WERI-Rb-1 (cell line): ENCODE data around the gene RALY.

Experiments
- DNase-seq: peaks from one replicate; pipeline ENCODE4 v3.0.0-alpha.2; 2020
- H3K27ac ChIP-seq: fragments of 250-450 bp; sonication (Bioruptor Pico); 2 replicates; pipeline ENCODE4 v1.5.1; 2020; ENCODE audit warnings: mild to moderate bottlenecking, moderate library complexity
- H3K27me3 ChIP-seq: fragments of 250-450 bp; sonication (Bioruptor Pico); 2 replicates; pipeline ENCODE4 v1.5.1; 2021; ENCODE audit warnings: mild to moderate bottlenecking, low read depth, moderate library complexity; ENCODE audit not compliant: insufficient read depth, severe bottlenecking
- H3K36me3 ChIP-seq: fragments of 250-450 bp; sonication (Bioruptor Pico); 2 replicates; pipeline ENCODE4 v1.5.1; 2020; ENCODE audit warnings: mild to moderate bottlenecking, moderate library complexity
- H3K4me3 ChIP-seq: 2 replicates; pipeline ENCODE4 v1.5.1; 2011; ENCODE audit warnings: low read depth, mild to moderate bottlenecking, control low read depth, low read length
- H3K9me3 ChIP-seq: fragments of 250-450 bp; sonication (Bioruptor Pico); 2 replicates; pipeline ENCODE4 v1.5.1; 2021; ENCODE audit warnings: mild to moderate bottlenecking, moderate library complexity; ENCODE audit not compliant: severe bottlenecking
- TF ChIP-seq, protein P1 (sequence below): IDR thresholded peaks from 2 replicates; pipeline ENCODE4 v1.5.1; 2011; ENCODE audit warnings: low read depth, mild to moderate bottlenecking, control low read depth, inconsistent platforms, low read length

RALY gene

GRCh38 chr20:33995053-33995831 is 1.5 kb downstream of the RALY start:
- Histone ChIP-seq H3K36me3 (peaks cover 23% of the 10 kb centered on the region), H3K27me3 (no peaks in the 10 kb centered on the region), H3K4me3 (peak overlapping the region; percentile 99), H3K27ac (peak overlapping the region; percentile 98), H3K9me3 (no peaks in the 10 kb centered on the region)
- no peak for DNase-seq
- TF ChIP-seq, protein P1, sequence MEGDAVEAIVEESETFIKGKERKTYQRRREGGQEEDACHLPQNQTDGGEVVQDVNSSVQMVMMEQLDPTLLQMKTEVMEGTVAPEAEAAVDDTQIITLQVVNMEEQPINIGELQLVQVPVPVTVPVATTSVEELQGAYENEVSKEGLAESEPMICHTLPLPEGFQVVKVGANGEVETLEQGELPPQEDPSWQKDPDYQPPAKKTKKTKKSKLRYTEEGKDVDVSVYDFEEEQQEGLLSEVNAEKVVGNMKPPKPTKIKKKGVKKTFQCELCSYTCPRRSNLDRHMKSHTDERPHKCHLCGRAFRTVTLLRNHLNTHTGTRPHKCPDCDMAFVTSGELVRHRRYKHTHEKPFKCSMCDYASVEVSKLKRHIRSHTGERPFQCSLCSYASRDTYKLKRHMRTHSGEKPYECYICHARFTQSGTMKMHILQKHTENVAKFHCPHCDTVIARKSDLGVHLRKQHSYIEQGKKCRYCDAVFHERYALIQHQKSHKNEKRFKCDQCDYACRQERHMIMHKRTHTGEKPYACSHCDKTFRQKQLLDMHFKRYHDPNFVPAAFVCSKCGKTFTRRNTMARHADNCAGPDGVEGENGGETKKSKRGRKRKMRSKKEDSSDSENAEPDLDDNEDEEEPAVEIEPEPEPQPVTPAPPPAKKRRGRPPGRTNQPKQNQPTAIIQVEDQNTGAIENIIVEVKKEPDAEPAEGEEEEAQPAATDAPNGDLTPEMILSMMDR, result no peak

DNA sequence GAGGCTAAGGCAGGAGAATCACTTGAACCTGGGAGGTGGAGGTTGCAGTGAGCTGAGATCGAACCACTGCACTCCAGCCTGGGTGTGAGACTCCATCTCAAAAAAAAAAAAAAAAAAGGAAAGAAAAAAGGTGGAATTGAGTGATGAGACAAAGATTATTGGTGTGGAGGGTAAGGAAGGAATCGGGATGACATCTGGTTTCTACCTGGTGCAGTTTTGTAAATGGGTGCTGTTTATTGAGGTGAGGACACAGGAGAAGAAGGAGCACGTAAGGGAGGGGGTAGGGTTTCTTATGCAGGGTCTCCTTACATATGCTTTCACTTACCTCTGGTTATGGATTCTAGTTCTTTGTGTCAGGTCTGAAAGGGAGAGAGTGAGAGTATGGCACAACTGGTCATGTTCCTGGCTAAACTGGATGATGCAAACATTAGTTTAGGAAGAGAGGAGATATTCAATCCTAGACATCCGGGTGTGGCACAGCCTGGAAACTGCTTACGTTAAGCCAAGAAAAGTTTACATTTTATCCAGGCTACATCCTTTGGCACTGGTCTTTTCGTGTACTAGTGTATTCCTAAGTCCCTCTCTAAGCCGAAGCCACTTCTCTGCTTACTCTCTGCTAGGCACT is 5.4 kb downstream of the RALY start:
- H3K36me3 ChIP-seq, result peaks cover 19% of the 10 kb centered on the region
- TF ChIP-seq, protein P1, result no peak

DNA sequence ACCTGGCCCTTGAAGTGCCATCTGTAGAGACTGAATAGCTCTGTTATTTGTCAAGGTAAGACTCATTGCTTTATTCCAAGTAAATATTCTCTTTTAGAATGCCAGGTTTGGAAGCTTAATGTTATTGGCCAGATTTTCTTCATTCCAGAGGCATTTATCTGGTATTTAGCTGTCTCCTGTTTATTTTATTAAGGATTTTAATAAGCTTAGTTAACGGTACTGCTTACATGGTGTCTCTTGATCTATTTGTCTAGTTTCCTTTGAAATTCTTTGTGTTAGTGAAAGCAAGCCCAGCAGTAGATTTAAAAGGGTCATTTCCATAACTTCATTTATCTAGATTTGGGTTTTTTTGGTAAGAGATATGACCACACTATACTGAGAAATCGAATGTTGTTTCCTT is 7.7 kb downstream of the RALY start:
- TF ChIP-seq, protein P1, result no peak
- Histone ChIP-seq H3K36me3 (peaks cover 11% of the 10 kb centered on the region), H3K27me3 (no peaks in the 10 kb centered on the region), H3K27ac (no peak overlapping the region), H3K9me3 (no peaks in the 10 kb centered on the region), H3K4me3 (no peak overlapping the region)
- DNase-seq, result no peak

More for the DNA sequence above, 5.4 kb downstream of the RALY start:
- Histone ChIP-seq H3K9me3 (no peaks in the 10 kb centered on the region), H3K4me3 (no peak overlapping the region), H3K27me3 (no peaks in the 10 kb centered on the region), H3K27ac (no peak overlapping the region)
- DNase-seq, result no peak

GRCh38 chr20:34004227-34004626 is 10.5 kb downstream of the RALY start:
- no peaks in the 10 kb centered on the region for H3K27me3 ChIP-seq
- no peaks in the 10 kb centered on the region for H3K9me3 ChIP-seq
- peaks cover 5% of the 10 kb centered on the region; the same call in 1 of the 2 replicates for H3K36me3 ChIP-seq
- no peak for DNase-seq
- no peak overlapping the region for H3K4me3 ChIP-seq
- no peak overlapping the region for H3K27ac ChIP-seq
- TF ChIP-seq, protein P1, result no peak

DNA sequence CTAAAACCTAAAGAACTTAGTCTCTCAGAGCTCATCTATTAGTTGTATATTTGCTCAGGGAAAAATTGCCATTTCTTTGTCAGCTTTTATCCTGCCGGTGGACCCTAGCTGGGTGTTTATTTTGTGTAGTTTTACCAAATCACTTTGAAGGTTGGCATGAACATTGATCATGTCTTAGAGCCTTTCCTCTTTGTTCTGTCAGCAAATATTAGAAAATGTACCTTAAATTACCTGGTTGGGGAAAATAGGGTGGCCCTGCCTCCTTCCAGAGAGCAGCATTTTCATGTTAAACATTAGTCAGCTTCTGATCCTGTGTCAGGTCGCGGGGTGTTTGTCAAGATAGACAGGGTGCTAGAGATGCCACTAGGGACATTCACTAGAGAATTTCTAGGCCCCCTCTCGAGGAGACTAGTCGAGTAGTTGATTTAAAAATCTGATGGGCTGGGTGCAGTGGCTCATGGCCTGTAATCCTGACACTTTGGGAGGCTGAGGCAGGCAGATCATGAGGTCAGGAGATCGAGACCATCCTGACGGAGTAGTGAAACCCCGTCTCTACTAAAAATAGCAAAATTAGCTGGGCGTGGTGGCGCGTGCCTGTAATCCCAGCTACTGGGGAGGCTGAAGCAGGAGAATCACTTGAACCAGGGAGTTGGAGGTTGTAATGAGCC is 11.2 kb downstream of the RALY start:
- Histone ChIP-seq H3K27ac (no peak overlapping the region), H3K36me3 (peaks cover 5% of the 10 kb centered on the region; the same call in 1 of the 2 replicates), H3K27me3 (no peaks in the 10 kb centered on the region), H3K9me3 (no peaks in the 10 kb centered on the region), H3K4me3 (no peak overlapping the region)
- TF ChIP-seq, protein P1, result no peak
- no peak for DNase-seq
